Upper lobe of left lung (tissue), 6 donors: ENCODE measurements around the gene AP3B2. TPM values are rescaled to one million over a fixed set of nuclear protein-coding genes. Genes with fewer than 3 reads are reported as not detected.
A peak's percentile ranks its signal among the peaks of the same experiment; 100 is the strongest.
"Not testable (repeated sequence)": the region's sequence is repeated elsewhere in the genome, so short reads cannot be mapped to it uniquely, and the experiment has no call there.

Source experiments
- ATAC-seq, 2 donors: fragments of 200-7000 bp; cut with Tn5 transposase; one replicate each; pipeline ENCODE4 v1.9.1; 2022; ENCODE audit warnings: mild to moderate bottlenecking in 2 of 2, moderate library complexity in 2 of 2; ENCODE audit not compliant: low FRiP score in 2 of 2
- DNase-seq, 2 donors: peaks; one replicate each; pipeline ENCODE4 v3.0.0-alpha.2; 2019 to 2020
- H3K27ac ChIP-seq, 4 donors: fragments of 200-600 bp; sonication (generic); one replicate each; pipeline ENCODE4 v1.5.1; 2016 to 2019
- H3K27me3 ChIP-seq, 4 donors: fragments of 200-600 bp; sonication (generic); one replicate each; pipeline ENCODE4 v1.5.1; 2017 to 2019
- H3K36me3 ChIP-seq, 4 donors: fragments of 200-600 bp; sonication (generic); one replicate each; pipeline ENCODE4 v1.5.1; 2016 to 2019
- H3K4me1 ChIP-seq, 4 donors: fragments of 200-600 bp; sonication (generic); one replicate each; pipeline ENCODE4 v1.5.1; 2018 to 2019
- H3K4me3 ChIP-seq, 4 donors: fragments of 200-600 bp; sonication (generic); one replicate each; pipeline ENCODE4 v1.5.1; 2017 to 2019; ENCODE audit warnings: mild to moderate bottlenecking in 2 of 4, moderate library complexity in 1 of 4
- H3K9me3 ChIP-seq, 4 donors: fragments of 200-600 bp; sonication (generic); one replicate each; pipeline ENCODE4 v1.5.1; 2018 to 2019
- EP300 ChIP-seq, 4 donors: sonication (generic); formaldehyde crosslinking; IDR thresholded peaks; one replicate each; pipeline ENCODE4 v1.5.1; 2017; ENCODE audit warnings: antibody characterized with exemption in 4 of 4, control low read depth in 2 of 4
- POLR2A ChIP-seq, 4 donors: fragments of 450-650 bp; IDR thresholded peaks; one replicate each; pipeline ENCODE4 v1.5.1; 2016 to 2017; ENCODE audit warnings: antibody characterized with exemption in 4 of 4, mild to moderate bottlenecking in 2 of 4
- POLR2AphosphoS5 ChIP-seq, 2 donors: sonication (generic); formaldehyde crosslinking; IDR thresholded peaks; one replicate each; pipeline ENCODE4 v1.5.1; 2017; ENCODE audit warnings: antibody characterized with exemption in 2 of 2
- WGBS, 2 donors: methylation state at CpG; one replicate each; pipeline ENCODE4 v1.1.5; 2017 to 2018; 5-methylcytosine and 5-hydroxymethylcytosine counted together
- total RNA-seq, 6 donors: library from RNA; depleted of rRNA in 4 of 6; stranded (reverse); fragments of >200 nt in 4 of 6; gene quantifications; one replicate each; pipeline versions ENCODE4 v1.1.0 to v1.2.1, GENCODE V29; 2016 to 2021
- TF ChIP-seq, protein P1 (sequence below), 6 experiments: fragments of 450-650 bp in 4 of 6; fragments of 200-600 bp in 2 of 6; sonication (generic) in 2 of 6; IDR thresholded peaks; one replicate each; pipeline ENCODE4 v1.5.1; 2016 to 2019; ENCODE audit warnings: antibody characterized with exemption in 6 of 6
- donor health status: DM: no; HTN: no; CAD: no; lungs with moderate emphysema.
- donor health status: DM: no; HTN: yes; CAD: no; lungs with severe emphysema.

AP3B2 gene
- total RNA-seq, 6 donors from 2014 or later: 0.39 to 25.1 (median 3.8) TPM

DNA sequence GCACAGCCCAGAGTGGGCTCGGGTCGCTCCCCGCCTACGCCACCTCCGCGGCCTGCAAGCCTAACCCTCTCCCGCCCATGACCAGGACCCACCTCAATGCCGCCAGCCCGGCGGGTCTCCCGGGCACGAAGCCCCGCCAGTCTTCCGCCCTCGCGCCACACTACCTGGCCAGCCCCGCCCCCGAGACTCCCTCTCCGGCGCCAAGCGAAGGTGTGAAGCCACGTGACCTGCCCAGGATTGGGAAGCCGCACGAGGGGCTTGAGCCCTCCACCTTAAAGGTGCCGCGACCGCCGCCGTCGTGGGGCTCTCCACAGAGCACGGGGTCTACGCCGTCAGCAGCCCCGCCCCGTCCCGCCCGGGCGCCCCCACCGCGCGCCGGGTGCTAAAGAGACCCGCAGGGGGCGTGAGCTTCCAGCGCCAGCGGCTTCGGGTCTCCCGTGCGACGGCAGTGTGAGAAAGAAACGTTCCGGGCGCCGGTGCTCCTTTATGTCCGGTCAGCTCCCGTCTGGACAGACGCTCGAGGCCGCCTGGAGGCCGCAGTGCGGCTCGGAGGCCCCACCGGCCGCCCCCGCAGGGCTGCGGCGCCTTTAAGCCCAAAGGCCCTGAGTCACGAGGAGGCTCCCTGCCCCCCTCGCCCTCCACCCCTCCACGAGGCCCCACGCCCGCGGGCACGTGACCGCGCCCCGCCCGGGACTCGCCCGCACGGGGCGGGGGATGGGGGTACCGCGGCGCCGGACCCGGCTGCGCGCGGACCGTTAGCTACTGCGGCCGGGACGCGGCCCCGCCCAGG lies 62.4 kb downstream of the AP3B2 start, which contains the start of gene CPEB1:
Gene CPEB1 (minus strand): TSS at position 319 of the 790 bp plus-strand sequence. CDS start 18,904 bp downstream, outside the sequence.
- peaks cover 17 to 27% (median 20%) of the 10 kb centered on the region in 4 donors for H3K4me1 ChIP-seq
- peak within 1 kb of the TSS; percentile 8 to 59 (median 44) for H3K4me3 ChIP-seq
- no peak for TF ChIP-seq EP300 (IDR thresholded peaks at IDR 0.05)
- TF ChIP-seq, protein P1, sequence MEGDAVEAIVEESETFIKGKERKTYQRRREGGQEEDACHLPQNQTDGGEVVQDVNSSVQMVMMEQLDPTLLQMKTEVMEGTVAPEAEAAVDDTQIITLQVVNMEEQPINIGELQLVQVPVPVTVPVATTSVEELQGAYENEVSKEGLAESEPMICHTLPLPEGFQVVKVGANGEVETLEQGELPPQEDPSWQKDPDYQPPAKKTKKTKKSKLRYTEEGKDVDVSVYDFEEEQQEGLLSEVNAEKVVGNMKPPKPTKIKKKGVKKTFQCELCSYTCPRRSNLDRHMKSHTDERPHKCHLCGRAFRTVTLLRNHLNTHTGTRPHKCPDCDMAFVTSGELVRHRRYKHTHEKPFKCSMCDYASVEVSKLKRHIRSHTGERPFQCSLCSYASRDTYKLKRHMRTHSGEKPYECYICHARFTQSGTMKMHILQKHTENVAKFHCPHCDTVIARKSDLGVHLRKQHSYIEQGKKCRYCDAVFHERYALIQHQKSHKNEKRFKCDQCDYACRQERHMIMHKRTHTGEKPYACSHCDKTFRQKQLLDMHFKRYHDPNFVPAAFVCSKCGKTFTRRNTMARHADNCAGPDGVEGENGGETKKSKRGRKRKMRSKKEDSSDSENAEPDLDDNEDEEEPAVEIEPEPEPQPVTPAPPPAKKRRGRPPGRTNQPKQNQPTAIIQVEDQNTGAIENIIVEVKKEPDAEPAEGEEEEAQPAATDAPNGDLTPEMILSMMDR (IDR thresholded peaks at IDR 0.05): no peak
- TF ChIP-seq POLR2AphosphoS5 (IDR thresholded peaks at IDR 0.05): no peak
- TF ChIP-seq POLR2A (IDR thresholded peaks at IDR 0.05): no peak
- ATAC-seq (peak; percentile 42 to 91), DNase-seq (peak in 1 of 2 donors; percentile 88)
- H3K27ac ChIP-seq: no peak within 1 kb of the TSS
- WGBS, 2 donors: 18 to 67% methylated on average over 6 to 55 of the region's 96 CpGs
- peaks cover 0 to 5% (median 0%) of the 10 kb centered on the region in 4 donors for H3K9me3 ChIP-seq
- peaks cover 0 to 31% (median 23%) of the 10 kb centered on the region in 4 donors for H3K27me3 ChIP-seq
- H3K36me3 ChIP-seq: no peaks in the 10 kb centered on the region

DNA sequence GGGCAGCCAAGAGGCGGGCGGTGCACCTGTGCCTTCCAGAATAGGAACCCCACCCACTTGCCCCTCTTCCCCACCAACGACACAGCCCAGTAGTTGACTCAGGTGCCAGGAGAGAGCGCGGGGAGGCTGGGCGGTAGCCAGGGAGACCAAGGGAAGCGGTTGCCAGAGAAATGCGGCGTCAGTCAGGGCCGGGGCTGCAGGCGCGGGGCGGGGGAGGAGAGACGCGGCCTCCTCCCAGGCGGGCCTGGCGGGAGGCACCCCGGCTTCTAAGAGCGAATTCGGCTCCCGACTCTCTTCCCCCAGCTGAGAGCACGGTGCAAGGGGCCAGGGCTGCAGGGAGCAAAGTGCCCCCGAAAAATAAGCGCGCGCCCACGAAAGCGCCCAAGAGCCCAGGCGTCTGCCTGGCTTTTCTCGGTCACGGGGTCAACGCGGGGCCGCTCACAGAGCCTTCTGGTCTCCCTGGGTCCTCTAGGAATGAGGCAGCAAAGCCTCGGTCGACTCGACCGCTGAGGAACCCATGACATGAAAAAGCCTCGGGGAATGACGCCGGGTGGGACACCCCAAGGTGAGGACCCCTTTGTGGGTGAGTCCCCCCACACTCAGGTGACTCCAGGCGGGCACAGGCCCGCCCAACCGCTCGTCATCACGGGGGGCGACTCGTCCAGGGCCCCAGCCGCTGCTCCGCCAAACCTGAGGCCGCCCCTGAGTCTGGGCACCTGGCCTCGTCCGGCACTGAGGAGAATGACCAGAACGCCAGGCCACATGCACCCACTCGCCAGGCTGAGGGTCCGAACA lies 63.2 kb downstream of the AP3B2 start:
- H3K9me3 ChIP-seq: peaks cover 0 to 5% (median 0%) of the 10 kb centered on the region in 4 donors
- H3K4me1 ChIP-seq: peaks cover 17 to 27% (median 20%) of the 10 kb centered on the region in 4 donors
- H3K36me3 ChIP-seq: no peaks in the 10 kb centered on the region
- DNase-seq (peak in 1 of 2 donors; percentile 82), ATAC-seq (peak; percentile 18 to 30)
- peaks cover 0 to 31% (median 23%) of the 10 kb centered on the region in 4 donors for H3K27me3 ChIP-seq
- no peak for TF ChIP-seq EP300 (IDR thresholded peaks at IDR 0.05)
- no peak for TF ChIP-seq POLR2AphosphoS5 (IDR thresholded peaks at IDR 0.05)
- TF ChIP-seq, protein P1 (IDR thresholded peaks at IDR 0.05): no peak
- H3K4me3 ChIP-seq: peak overlapping the region in 3 of 4 donors; percentile 44 to 59 (median 45)
- no peak overlapping the region for H3K27ac ChIP-seq
- WGBS, 2 donors: 19 to 35% methylated on average over 8 to 34 of the region's 56 CpGs

DNA sequence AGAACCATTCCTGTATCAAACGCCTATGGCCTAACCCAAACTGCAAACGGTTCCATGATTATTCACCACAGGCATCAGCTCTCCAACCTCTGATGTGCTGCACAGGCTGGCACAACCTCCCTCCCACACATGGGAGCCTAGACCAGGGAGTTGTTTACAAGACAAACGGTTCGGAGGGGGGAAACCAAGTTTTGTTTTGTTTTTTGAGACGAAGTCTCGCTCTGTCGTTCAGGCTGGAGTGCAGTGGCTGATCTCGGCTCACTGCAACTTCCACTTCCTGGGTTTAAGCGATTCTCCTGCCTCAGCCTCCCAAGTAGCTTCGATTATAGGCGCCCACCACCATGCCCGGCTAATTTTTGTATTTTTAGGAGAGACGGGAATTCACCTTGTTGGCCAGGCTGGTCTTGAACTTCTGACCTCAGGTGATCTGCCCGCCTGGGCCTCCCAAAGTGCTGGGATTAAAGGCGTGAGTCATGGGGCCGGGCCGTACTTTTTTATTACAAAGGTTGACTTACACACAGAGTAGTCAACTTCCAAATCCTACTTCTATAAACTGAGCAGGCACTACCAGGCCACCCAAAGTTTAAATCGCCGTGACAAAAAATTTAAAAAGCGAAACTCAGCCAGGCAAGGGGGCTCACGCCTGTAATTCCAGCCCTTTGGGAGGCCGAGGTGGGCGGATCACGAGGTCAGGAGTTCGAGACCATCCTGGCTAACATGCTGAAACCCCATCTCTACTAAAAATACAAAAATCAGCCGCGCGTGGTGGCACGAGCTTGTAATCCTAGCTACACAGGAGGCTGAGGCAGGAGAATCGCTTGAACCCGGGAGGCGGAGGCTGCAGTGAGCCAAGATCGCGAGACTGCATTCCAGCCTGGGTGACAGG lies 64.5 kb downstream of the AP3B2 start:
- H3K36me3 ChIP-seq, ATAC-seq, H3K27ac ChIP-seq, H3K9me3 ChIP-seq, H3K4me3 ChIP-seq, DNase-seq: not testable (repeated sequence)
- H3K27me3 ChIP-seq: peaks cover 0 to 31% (median 23%) of the 10 kb centered on the region in 4 donors
- 91 to 94% methylated on average over 34 of the region's 34 CpGs for WGBS, 2 donors
- H3K4me1 ChIP-seq: peaks cover 17 to 27% (median 20%) of the 10 kb centered on the region in 4 donors

DNA sequence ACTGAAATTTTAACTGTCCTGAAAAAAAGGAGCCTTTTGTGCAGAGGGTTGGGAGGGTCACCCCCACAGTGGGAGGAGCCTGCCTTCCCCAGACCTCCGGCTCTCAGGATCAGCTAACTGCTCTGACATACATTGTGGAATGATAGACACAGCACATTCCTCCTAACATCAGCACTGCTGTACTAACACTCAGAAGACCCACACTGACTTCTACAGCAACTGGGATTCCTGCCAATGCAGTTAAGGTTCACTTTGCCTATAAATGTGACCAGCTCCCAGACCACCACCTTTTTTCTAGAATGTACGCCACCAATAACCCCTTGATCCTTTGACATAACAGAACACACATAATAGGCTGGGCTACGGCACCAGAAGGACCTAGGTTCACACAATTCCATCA lies 65.7 kb downstream of the AP3B2 start:
- 47 to 64% methylated on average over 3 of the region's 3 CpGs for WGBS, 2 donors
- H3K9me3 ChIP-seq: peaks cover 0 to 5% (median 0%) of the 10 kb centered on the region in 4 donors
- TF ChIP-seq POLR2AphosphoS5 (IDR thresholded peaks at IDR 0.05) (no peak), POLR2A (IDR thresholded peaks at IDR 0.05) (no peak), EP300 (IDR thresholded peaks at IDR 0.05) (no peak)
- TF ChIP-seq, protein P1 (IDR thresholded peaks at IDR 0.05): no peak
- H3K4me1 ChIP-seq: peaks cover 17 to 27% (median 20%) of the 10 kb centered on the region in 4 donors
- H3K36me3 ChIP-seq: no peaks in the 10 kb centered on the region
- no peak overlapping the region for H3K4me3 ChIP-seq
- H3K27me3 ChIP-seq: peaks cover 0 to 31% (median 23%) of the 10 kb centered on the region in 4 donors
- ATAC-seq (no peak), DNase-seq (no peak)
- no peak overlapping the region for H3K27ac ChIP-seq
